ENCODE results near the gene IGF1R. TPM values are rescaled to one million over a fixed set of nuclear protein-coding genes. Genes with fewer than 3 reads are reported as not detected.

IGF1R gene
- total RNA-seq, 1 donor from 2014 or later, result 97.7 TPM

GRCh38 chr15:98677345-98678059 lies 29.2 kb downstream of the IGF1R start:
- intact Hi-C loops (cut with DNase I), result no loop called here
- no peak for DNase-seq (ENCODE audit: extremely low spot score in 2 of 2)
- Histone ChIP-seq H3K36me3 (no peaks in the 10 kb centered on the region), H3K4me1 (peaks cover 69% of the 10 kb centered on the region), H3K27me3 (no peaks in the 10 kb centered on the region), H3K9me3 (no peaks in the 10 kb centered on the region), H3K4me3 (no peak overlapping the region), H3K27ac (no peak overlapping the region)
- no peak for TF ChIP-seq CTCF (IDR thresholded peaks at IDR 0.05)
- TF ChIP-seq POLR2A (IDR thresholded peaks at IDR 0.05), result no peak
- no peak for TF ChIP-seq POLR2AphosphoS5 (IDR thresholded peaks at IDR 0.05; ENCODE audit: insufficient read depth in 1 of 2, low read depth in 1 of 2)

GRCh38 chr15:98678484-98678883 lies 30.1 kb downstream of the IGF1R start:
- no peak for TF ChIP-seq POLR2AphosphoS5 (IDR thresholded peaks at IDR 0.05; ENCODE audit: insufficient read depth in 1 of 2, low read depth in 1 of 2)
- no peak for TF ChIP-seq CTCF (IDR thresholded peaks at IDR 0.05)
- TF ChIP-seq POLR2A (IDR thresholded peaks at IDR 0.05), result no peak
- Histone ChIP-seq H3K27me3 (no peaks in the 10 kb centered on the region), H3K36me3 (no peaks in the 10 kb centered on the region), H3K27ac (no peak overlapping the region), H3K4me1 (peaks cover 72% of the 10 kb centered on the region), H3K4me3 (no peak overlapping the region), H3K9me3 (no peaks in the 10 kb centered on the region)
- DNase-seq (ENCODE audit: extremely low spot score in 2 of 2), result no peak
- intact Hi-C loops (cut with DNase I), result no loop called here

- intact Hi-C loops (cut with DNase I), result no loop called here
- TF ChIP-seq POLR2AphosphoS5 (IDR thresholded peaks at IDR 0.05; ENCODE audit: insufficient read depth in 1 of 2, low read depth in 1 of 2), result no peak
- no peak for TF ChIP-seq CTCF (IDR thresholded peaks at IDR 0.05)
- no peak for TF ChIP-seq POLR2A (IDR thresholded peaks at IDR 0.05)
- no peak for DNase-seq (ENCODE audit: extremely low spot score in 2 of 2)
- Histone ChIP-seq H3K27ac (no peak overlapping the region), H3K9me3 (no peaks in the 10 kb centered on the region), H3K4me1 (peaks cover 85% of the 10 kb centered on the region), H3K36me3 (no peaks in the 10 kb centered on the region), H3K27me3 (no peaks in the 10 kb centered on the region), H3K4me3 (no peak overlapping the region)
These were observed 32.7 kb downstream of the IGF1R start for GRCh38 chr15:98681061-98681460.

GRCh38 chr15:98682992-98683701 lies 34.8 kb downstream of the IGF1R start:
- H3K27ac ChIP-seq, result peak overlapping the region; percentile 75
- intact Hi-C loops (cut with DNase I), result no loop called here
- H3K27me3 ChIP-seq, result no peaks in the 10 kb centered on the region
- peaks cover 84% of the 10 kb centered on the region for H3K4me1 ChIP-seq
- no peaks in the 10 kb centered on the region for H3K9me3 ChIP-seq
- TF ChIP-seq CTCF (IDR thresholded peaks at IDR 0.05), result no peak
- TF ChIP-seq POLR2A (IDR thresholded peaks at IDR 0.05), result no peak
- no peak for TF ChIP-seq POLR2AphosphoS5 (IDR thresholded peaks at IDR 0.05; ENCODE audit: insufficient read depth in 1 of 2, low read depth in 1 of 2)
- H3K4me3 ChIP-seq, result no peak overlapping the region
- no peak for DNase-seq (ENCODE audit: extremely low spot score in 2 of 2)
- no peaks in the 10 kb centered on the region for H3K36me3 ChIP-seq

GRCh38 chr15:98683831-98684230 lies 35.5 kb downstream of the IGF1R start:
- Histone ChIP-seq H3K4me3 (no peak overlapping the region), H3K4me1 (peaks cover 84% of the 10 kb centered on the region), H3K27me3 (no peaks in the 10 kb centered on the region), H3K27ac (peak overlapping the region; percentile 75), H3K9me3 (no peaks in the 10 kb centered on the region), H3K36me3 (no peaks in the 10 kb centered on the region)
- no peak for TF ChIP-seq POLR2AphosphoS5 (IDR thresholded peaks at IDR 0.05; ENCODE audit: insufficient read depth in 1 of 2, low read depth in 1 of 2)
- intact Hi-C loops (cut with DNase I), result no loop called here
- DNase-seq (ENCODE audit: extremely low spot score in 2 of 2), result no peak
